H1 (cell line): ENCODE results near the gene SLC2A2. TPM values are rescaled to one million over a fixed set of nuclear protein-coding genes. Genes with fewer than 3 reads are reported as not detected.

Source experiments
- CHD2 ChIP-seq: IDR thresholded peaks from 2 replicates; pipeline ENCODE4 v1.6.1; 2012; ENCODE audit warnings: low read length, improper control_type of control experiment
- HDAC6 ChIP-seq: IDR thresholded peaks from one replicate; pipeline ENCODE4 v1.7.1; 2012; ENCODE audit warnings: low read depth, mild to moderate bottlenecking, inconsistent platforms, low read length, moderate library complexity
- polyA plus RNA-seq, 7 experiments: library from polyadenylated mRNA; depleted of rRNA in 3 of 7; stranded (reverse) in 5 of 7; unstranded in 2 of 7; fragments of >200 nt in 5 of 7; fragments of 200-250 nt in 2 of 7; gene quantifications; 1 replicate in 5 of 7; 2 replicates in 1 of 7; 4 replicates in 1 of 7; pipeline versions ENCODE4 v1.2.1 to v1.2.3, GENCODE V29; 2011 to 2013; ENCODE audit warnings: missing spikeins in 2 of 7, mixed read lengths in 2 of 7
- total RNA-seq: library from RNA; stranded (reverse); fragmentation: NEBNext Ultra II Directional; extraction: Animal tissue kit (Norgen Biotek cat#: 25700); gene quantifications from 2 replicates; pipeline ENCODE4 v1.2.1, GENCODE V29; 2021

SLC2A2 gene
- total and polyA plus RNA-seq, 2 of the 8 experiments (the other 6 are each of a cell fraction or from before 2014, with no cell fraction given) = not detected

GRCh38 chr3:171046760-171047159 lies 20.2 kb upstream of the SLC2A2 start (continued):
- TF ChIP-seq CHD2 (no peak), HDAC6 (no peak)
